AG04449 (cell line): ENCODE measurements around the gene PFN1.
A peak's percentile ranks its signal among the peaks of the same experiment; 100 is the strongest.

Source experiments
- CTCF ChIA-PET: fragments of 350-600 bp; formaldehyde crosslinking; extraction: SDS; loops from one replicate; lab custom pipeline; 2021; ENCODE audit warnings: antibody characterized with exemption; lab: Yijun Ruan, JAX
- POLR2A ChIA-PET: fragments of 400-600, 350-600 bp; formaldehyde crosslinking; extraction: SDS; loops from one replicate; lab custom pipeline; 2020; ENCODE audit warnings: antibody characterized with exemption, inconsistent platforms; lab: Yijun Ruan, JAX
- DNase-seq: peaks from one replicate; pipeline ENCODE4 v3.0.0-alpha.2; 2010; ENCODE audit warnings: low read depth, low spot score
- H3K4me3 ChIP-seq: 2 replicates; pipeline ENCODE4 v1.5.1; 2011; ENCODE audit warnings: low read depth, mild to moderate bottlenecking, control low read depth, low read length
- TF ChIP-seq, protein P1 (sequence below): IDR thresholded peaks from one replicate; pipeline ENCODE4 v1.5.1; 2011; ENCODE audit warnings: mild to moderate bottlenecking, moderate library complexity, low read length, control low read depth, inconsistent platforms; ENCODE audit not compliant: insufficient read depth; ENCODE audit errors: missing control alignments

PFN1 gene

DNA sequence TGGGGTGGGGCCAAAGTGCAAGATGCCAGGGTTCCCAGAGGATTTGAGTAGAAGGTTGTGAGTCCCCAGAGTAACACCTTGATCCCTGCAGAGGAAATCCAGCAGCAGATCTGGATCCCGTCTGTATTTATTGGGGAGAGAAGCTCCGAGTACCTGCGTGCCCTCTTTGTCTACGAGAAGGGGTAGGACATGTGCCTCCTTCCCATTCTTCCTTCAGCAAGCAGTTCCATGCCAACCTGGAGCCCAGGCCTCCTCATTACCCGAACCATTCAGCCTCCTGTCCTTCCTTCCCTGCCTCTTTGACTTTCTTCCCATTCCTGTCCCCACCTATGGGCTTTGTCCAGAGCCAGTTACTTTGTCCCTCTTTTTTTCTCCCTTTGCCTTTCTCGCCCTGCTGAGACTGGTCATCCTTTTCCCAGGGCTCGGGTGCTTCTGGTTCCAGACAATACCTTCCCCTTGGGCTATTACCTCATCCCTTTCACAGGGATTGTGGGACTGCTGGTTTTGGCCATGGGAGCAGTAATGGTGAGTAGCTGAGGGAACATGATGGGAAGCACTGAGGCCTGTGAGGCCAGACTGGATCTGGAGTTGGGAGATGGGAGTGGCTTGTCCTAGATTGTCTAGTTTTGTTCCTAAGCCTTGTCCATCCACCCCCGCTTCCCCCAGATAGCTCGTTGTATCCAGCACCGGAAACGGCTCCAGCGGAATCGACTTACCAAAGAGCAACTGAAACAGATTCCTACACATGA is 5.4 kb downstream of the PFN1 start:
- TF ChIP-seq, protein P1, sequence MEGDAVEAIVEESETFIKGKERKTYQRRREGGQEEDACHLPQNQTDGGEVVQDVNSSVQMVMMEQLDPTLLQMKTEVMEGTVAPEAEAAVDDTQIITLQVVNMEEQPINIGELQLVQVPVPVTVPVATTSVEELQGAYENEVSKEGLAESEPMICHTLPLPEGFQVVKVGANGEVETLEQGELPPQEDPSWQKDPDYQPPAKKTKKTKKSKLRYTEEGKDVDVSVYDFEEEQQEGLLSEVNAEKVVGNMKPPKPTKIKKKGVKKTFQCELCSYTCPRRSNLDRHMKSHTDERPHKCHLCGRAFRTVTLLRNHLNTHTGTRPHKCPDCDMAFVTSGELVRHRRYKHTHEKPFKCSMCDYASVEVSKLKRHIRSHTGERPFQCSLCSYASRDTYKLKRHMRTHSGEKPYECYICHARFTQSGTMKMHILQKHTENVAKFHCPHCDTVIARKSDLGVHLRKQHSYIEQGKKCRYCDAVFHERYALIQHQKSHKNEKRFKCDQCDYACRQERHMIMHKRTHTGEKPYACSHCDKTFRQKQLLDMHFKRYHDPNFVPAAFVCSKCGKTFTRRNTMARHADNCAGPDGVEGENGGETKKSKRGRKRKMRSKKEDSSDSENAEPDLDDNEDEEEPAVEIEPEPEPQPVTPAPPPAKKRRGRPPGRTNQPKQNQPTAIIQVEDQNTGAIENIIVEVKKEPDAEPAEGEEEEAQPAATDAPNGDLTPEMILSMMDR, result no peak
- POLR2A ChIA-PET, result interaction anchor here (0.6 to 6.9 kb wide), 3 partner anchors 10 to 54 kb away, joined by 3 to 119 read pairs (median 4); partner anchors contain the start of genes INCA1, KIF1C and SPAG7
- H3K4me3 ChIP-seq, result no peak overlapping the region; the same call in 1 of the 2 replicates
- CTCF ChIA-PET, result interaction anchor here (1.7 kb wide), 1 partner anchor 44 kb away, joined by 7 read pairs; the partner anchor contains the start of gene CAMTA2
- DNase-seq, result no peak

DNA sequence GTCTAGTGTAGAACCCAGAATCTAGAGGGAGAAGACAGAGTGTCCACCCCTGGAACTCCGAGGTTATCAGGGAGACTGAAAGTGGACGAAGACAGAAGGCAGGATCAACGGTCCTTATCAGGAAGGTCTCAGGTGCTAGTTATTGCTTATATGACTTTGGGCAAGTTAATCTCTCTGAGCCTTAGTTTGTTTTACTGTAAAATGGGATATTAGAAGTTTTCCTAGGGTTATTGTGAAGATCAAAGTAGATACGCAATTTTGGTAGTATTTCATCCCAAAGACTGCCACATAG is 7.1 kb downstream of the PFN1 start:
- POLR2A ChIA-PET, result interaction anchor here (0.6 to 4.0 kb wide), 4 partner anchors 10 to 80 kb away, joined by 3 to 61 read pairs (median 28); partner anchors contain the start of genes ENO3, PFN1 and SPAG7
- CTCF ChIA-PET, result no interaction called here
- DNase-seq, result no peak

DNA sequence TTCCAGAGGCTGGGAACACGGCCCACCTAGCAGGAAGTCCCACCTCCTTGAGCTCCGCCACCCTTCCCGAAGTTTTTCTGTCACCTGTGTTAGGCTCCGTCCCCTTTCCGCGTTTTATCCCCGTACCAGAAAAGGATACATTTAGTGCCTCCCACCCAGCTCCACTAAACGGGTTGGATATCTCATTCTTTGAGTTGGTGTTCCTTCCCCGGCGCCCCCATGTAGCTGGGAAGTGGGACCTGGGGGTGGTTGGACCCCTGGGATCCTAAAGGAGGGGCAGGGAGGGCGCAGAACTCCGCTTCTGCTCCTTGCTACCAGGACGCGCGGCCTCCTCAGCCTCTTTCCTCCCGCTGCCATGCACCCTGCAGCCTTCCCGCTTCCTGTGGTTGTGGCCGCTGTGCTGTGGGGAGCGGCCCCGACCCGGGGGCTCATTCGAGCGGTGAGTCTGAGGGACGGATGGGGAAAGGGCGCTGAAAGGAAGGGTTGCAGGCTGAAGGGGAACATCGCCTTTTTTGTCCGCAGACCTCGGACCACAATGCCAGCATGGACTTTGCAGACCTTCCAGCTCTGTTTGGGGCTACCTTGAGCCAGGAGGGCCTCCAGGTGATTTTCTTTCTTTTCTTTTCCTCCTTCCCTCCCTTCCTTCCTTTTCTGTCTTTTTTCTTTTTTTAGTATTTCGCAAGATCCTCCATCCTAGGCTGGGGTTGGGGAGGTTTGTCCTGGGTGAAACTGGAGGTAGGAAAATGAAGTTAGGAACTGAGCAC is 7.6 kb downstream of the PFN1 start:
- TF ChIP-seq, protein P1, result no peak
- H3K4me3 ChIP-seq, result peak overlapping the region; percentile 92
- CTCF ChIA-PET, result interaction anchor here (0.8 to 1.4 kb wide), 4 partner anchors 11 to 37 kb away, joined by 3 to 5 read pairs (median 4); partner anchors contain the start of gene CHRNE
- POLR2A ChIA-PET, result interaction anchor here (0.6 to 4.0 kb wide), 11 partner anchors 10 to 81 kb away, joined by 3 to 61 read pairs (median 6); partner anchors contain the start of genes CAMTA2, ENO3, PFN1 and SPAG7
- no peak for DNase-seq

More for the DNA sequence above, 7.1 kb downstream of the PFN1 start:
- H3K4me3 ChIP-seq, result peak overlapping the region; percentile 92
- TF ChIP-seq, protein P1, result no peak

DNA sequence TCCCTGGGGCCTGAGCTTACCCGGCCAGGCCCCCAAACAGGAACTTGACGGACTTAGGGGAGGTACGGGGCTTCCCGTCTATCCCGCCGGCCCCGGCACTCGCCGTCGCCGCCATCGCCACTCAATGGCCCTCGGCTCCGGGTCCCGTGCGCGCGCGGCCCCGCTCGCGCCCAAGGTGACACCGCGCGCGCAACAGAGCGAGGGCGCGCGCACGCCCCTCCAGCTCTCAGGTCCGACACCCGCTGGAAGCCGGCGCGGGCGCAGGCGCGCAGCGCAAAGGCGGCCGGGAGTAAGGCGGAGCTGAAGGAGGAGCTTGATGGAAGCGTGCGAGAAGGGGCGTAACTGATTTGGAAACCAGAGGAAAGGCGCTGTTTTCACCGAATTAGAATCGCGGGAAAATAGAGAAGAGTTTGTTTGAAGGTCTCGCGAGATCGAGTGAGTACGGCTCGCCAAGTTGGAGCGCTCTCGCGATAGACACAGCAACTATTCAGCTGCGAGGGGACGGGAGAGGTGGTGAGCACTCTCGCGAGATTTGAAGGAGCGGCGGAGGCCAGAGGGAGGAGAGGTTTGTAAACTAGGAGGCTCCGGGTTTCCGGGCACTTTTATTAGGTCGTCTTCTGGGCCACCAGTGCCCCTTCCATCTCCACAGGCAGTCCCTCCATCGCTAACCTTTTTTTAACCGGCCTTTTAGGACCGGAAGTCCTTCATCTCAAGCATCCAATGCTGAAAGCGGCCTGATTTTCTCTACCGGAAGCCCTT is 8.4 kb downstream of the PFN1 start, which contains the start of the genes RNF167 and SLC25A11:
RNF167 (plus strand) TSS at position 473 of the 759 bp plus-strand sequence. CDS start 642 bp downstream, outside the sequence.
SLC25A11 (minus strand) TSS at position 251 of the 759 bp plus-strand sequence; CDS start at position 115, 136 bp downstream.
- TF ChIP-seq, protein P1, result no peak
- peak; percentile 98 for DNase-seq
- POLR2A ChIA-PET, result interaction anchor here (0.7 to 4.0 kb wide), 12 partner anchors 11 to 60 kb away, joined by 3 to 61 read pairs (median 6); partner anchors contain the start of genes CAMTA2, ENO3, INCA1 and KIF1C
- H3K4me3 ChIP-seq, result peak within 1 kb of the TSS; percentile 92
- CTCF ChIA-PET, result interaction anchor here (0.8 to 1.7 kb wide), 6 partner anchors 11 to 47 kb away, joined by 3 to 8 read pairs (median 4); partner anchors contain the start of gene CHRNE

DNA sequence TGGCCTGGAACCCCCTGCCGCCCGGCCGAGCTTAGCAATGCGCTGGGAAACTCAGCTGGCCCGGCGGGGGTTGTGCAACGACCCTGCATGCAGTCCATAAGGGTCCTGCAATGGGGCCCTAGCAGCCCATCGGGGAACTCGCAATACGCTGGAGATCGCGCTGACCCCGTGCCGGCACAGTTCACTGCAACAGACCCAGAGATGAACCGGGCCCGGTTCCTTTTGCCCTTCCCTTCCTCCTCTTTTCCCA is 8.9 kb downstream of the PFN1 start:
- no peak for DNase-seq
- H3K4me3 ChIP-seq, result peak overlapping the region; percentile 92
- ChIA-PET POLR2A (interaction anchor here (0.7 to 4.0 kb wide), 9 partner anchors 11 to 58 kb away, joined by 3 to 61 read pairs (median 6); partner anchors contain the start of genes CAMTA2, ENO3, INCA1 and KIF1C), CTCF (interaction anchor here (0.8 to 1.7 kb wide), 7 partner anchors 10 to 47 kb away, joined by 3 to 8 read pairs (median 4); partner anchors contain the start of gene CHRNE)
- TF ChIP-seq, protein P1, result no peak
